Measurements from ENCODE around the gene FNDC3B.
"Not testable (repeated sequence)": the region's sequence is repeated elsewhere in the genome, so short reads cannot be mapped to it uniquely, and the experiment has no call there.

The FNDC3B gene

GRCh38 chr3:172042663-172043179 is 3.3 kb downstream of the FNDC3B start:
- H3K79me1 ChIP-seq (ENCODE audit: low read depth, low read length); H3K27me3 ChIP-seq (ENCODE audit: control insufficient read depth in 3 of 3, insufficient read depth in 3 of 3, low read depth in 1 of 3, low read length in 3 of 3); H3K9ac ChIP-seq (ENCODE audit: low read depth, low read length, poor library complexity); H2BK12ac ChIP-seq (ENCODE audit: low read length); H3K4ac ChIP-seq (ENCODE audit: low read length); H3K23ac ChIP-seq (ENCODE audit: low read depth, low read length, poor library complexity); DNase-seq (ENCODE audit: low spot score); H4K8ac ChIP-seq (ENCODE audit: low read depth, low read length); H2BK120ac ChIP-seq (ENCODE audit: low read depth, low read length); H2BK15ac ChIP-seq (ENCODE audit: low read length); H3K4me2 ChIP-seq (ENCODE audit: insufficient read depth, low read length, poor library complexity, severe bottlenecking); H4K91ac ChIP-seq (ENCODE audit: low read depth, low read length, poor library complexity); H3K4me3 ChIP-seq (ENCODE audit: low read length in 2 of 2); H2BK5ac ChIP-seq (ENCODE audit: low read length); H3K27ac ChIP-seq (replicated peaks; ENCODE audit: low read length); H2AFZ ChIP-seq (ENCODE audit: low read length); H2AK5ac ChIP-seq (ENCODE audit: low read depth, low read length); H3K9me3 ChIP-seq (replicated peaks in 1 of 2; ENCODE audit: control insufficient read depth in 2 of 2, insufficient read depth in 1 of 2, low read depth in 1 of 2, low read length in 2 of 2); H3K14ac ChIP-seq (ENCODE audit: low read length); H3K18ac ChIP-seq (ENCODE audit: low read length): not testable (repeated sequence)
- Histone ChIP-seq H3K4me1 (ENCODE audit: control insufficient read depth in 2 of 2, insufficient read depth in 1 of 2, low read depth in 1 of 2, low read length in 2 of 2) (peaks cover 6 to 11% of the 10 kb centered on the region in 2 donors), H3K36me3 (replicated peaks in 1 of 2; ENCODE audit: control insufficient read depth in 2 of 2, insufficient read depth in 2 of 2, low read length in 2 of 2) (peaks cover 0 to 30% of the 10 kb centered on the region in 2 donors)
- no CpG with 5 or more reads among the region's 21 CpGs for WGBS, 2 donors (ENCODE audit: extremely low coverage in 2 of 2, insufficient read length in 2 of 2, insufficient replicate concordance in 1 of 2)

GRCh38 chr3:172043233-172043632 is 3.9 kb downstream of the FNDC3B start:
- H2AFZ ChIP-seq (ENCODE audit: low read length), result no peak overlapping the region
- no peak overlapping the region for H3K14ac ChIP-seq (ENCODE audit: low read length)
- no peak overlapping the region for H3K4me3 ChIP-seq (ENCODE audit: low read length in 2 of 2)
- WGBS, 2 donors (ENCODE audit: extremely low coverage in 2 of 2, insufficient read length in 2 of 2, insufficient replicate concordance in 1 of 2), result no CpG with 5 or more reads among the region's 5 CpGs
- H3K79me1 ChIP-seq (ENCODE audit: low read depth, low read length), result peaks cover 8% of the 10 kb centered on the region
- no peaks in the 10 kb centered on the region for H3K9me3 ChIP-seq (replicated peaks in 1 of 2; ENCODE audit: control insufficient read depth in 2 of 2, insufficient read depth in 1 of 2, low read depth in 1 of 2, low read length in 2 of 2)
- no peaks in the 10 kb centered on the region for H3K27me3 ChIP-seq (ENCODE audit: control insufficient read depth in 3 of 3, insufficient read depth in 3 of 3, low read depth in 1 of 3, low read length in 3 of 3)
- H4K91ac ChIP-seq (ENCODE audit: low read depth, low read length, poor library complexity), result no peak overlapping the region
- H3K4me1 ChIP-seq (ENCODE audit: control insufficient read depth in 2 of 2, insufficient read depth in 1 of 2, low read depth in 1 of 2, low read length in 2 of 2), result peaks cover 6 to 11% of the 10 kb centered on the region in 2 donors
- no peak overlapping the region for H2BK12ac ChIP-seq (ENCODE audit: low read length)
- no peak overlapping the region for H2BK5ac ChIP-seq (ENCODE audit: low read length)
- no peak overlapping the region for H3K4me2 ChIP-seq (ENCODE audit: insufficient read depth, low read length, poor library complexity, severe bottlenecking)
- H2BK120ac ChIP-seq (ENCODE audit: low read depth, low read length), result no peak overlapping the region
- H3K18ac ChIP-seq (ENCODE audit: low read length), result no peak overlapping the region
- H3K36me3 ChIP-seq (replicated peaks in 1 of 2; ENCODE audit: control insufficient read depth in 2 of 2, insufficient read depth in 2 of 2, low read length in 2 of 2), result peaks cover 0 to 35% of the 10 kb centered on the region in 2 donors
- H2BK15ac ChIP-seq (ENCODE audit: low read length), result no peak overlapping the region
- no peak overlapping the region for H3K9ac ChIP-seq (ENCODE audit: low read depth, low read length, poor library complexity)
- DNase-seq (ENCODE audit: low spot score), result no peak
- H4K8ac ChIP-seq (ENCODE audit: low read depth, low read length), result no peak overlapping the region
- no peak overlapping the region for H2AK5ac ChIP-seq (ENCODE audit: low read depth, low read length)
- H3K4ac ChIP-seq (ENCODE audit: low read length), result no peak overlapping the region
- no peak overlapping the region for H3K23ac ChIP-seq (ENCODE audit: low read depth, low read length, poor library complexity)
- H3K27ac ChIP-seq (replicated peaks; ENCODE audit: low read length), result no peak overlapping the region

GRCh38 chr3:172043766-172044165 is 4.4 kb downstream of the FNDC3B start:
- Histone ChIP-seq H3K4me3 (ENCODE audit: low read length in 2 of 2) (no peak overlapping the region), H3K14ac (ENCODE audit: low read length) (no peak overlapping the region), H3K36me3 (replicated peaks in 1 of 2; ENCODE audit: control insufficient read depth in 2 of 2, insufficient read depth in 2 of 2, low read length in 2 of 2) (peaks cover 0 to 40% of the 10 kb centered on the region in 2 donors), H3K4me2 (ENCODE audit: insufficient read depth, low read length, poor library complexity, severe bottlenecking) (no peak overlapping the region), H4K91ac (ENCODE audit: low read depth, low read length, poor library complexity) (no peak overlapping the region), H2BK5ac (ENCODE audit: low read length) (no peak overlapping the region), H4K8ac (ENCODE audit: low read depth, low read length) (no peak overlapping the region), H3K9me3 (replicated peaks in 1 of 2; ENCODE audit: control insufficient read depth in 2 of 2, insufficient read depth in 1 of 2, low read depth in 1 of 2, low read length in 2 of 2) (peaks cover 0 to 3% of the 10 kb centered on the region in 2 donors), H3K79me1 (ENCODE audit: low read depth, low read length) (peaks cover 8% of the 10 kb centered on the region), H2AFZ (ENCODE audit: low read length) (no peak overlapping the region), H3K18ac (ENCODE audit: low read length) (no peak overlapping the region), H2BK15ac (ENCODE audit: low read length) (no peak overlapping the region), H2AK5ac (ENCODE audit: low read depth, low read length) (no peak overlapping the region), H3K27ac (replicated peaks; ENCODE audit: low read length) (no peak overlapping the region), H3K4me1 (ENCODE audit: control insufficient read depth in 2 of 2, insufficient read depth in 1 of 2, low read depth in 1 of 2, low read length in 2 of 2) (peaks cover 5 to 8% of the 10 kb centered on the region in 2 donors), H3K27me3 (ENCODE audit: control insufficient read depth in 3 of 3, insufficient read depth in 3 of 3, low read depth in 1 of 3, low read length in 3 of 3) (no peaks in the 10 kb centered on the region), H2BK12ac (ENCODE audit: low read length) (no peak overlapping the region), H3K4ac (ENCODE audit: low read length) (no peak overlapping the region), H2BK120ac (ENCODE audit: low read depth, low read length) (no peak overlapping the region), H3K23ac (ENCODE audit: low read depth, low read length, poor library complexity) (no peak overlapping the region), H3K9ac (ENCODE audit: low read depth, low read length, poor library complexity) (no peak overlapping the region)
- WGBS, 2 donors (ENCODE audit: extremely low coverage in 2 of 2, insufficient read length in 2 of 2, insufficient replicate concordance in 1 of 2), result no CpG with 5 or more reads among the region's 5 CpGs
- no peak for DNase-seq (ENCODE audit: low spot score)

GRCh38 chr3:172044833-172045585 is 5.6 kb downstream of the FNDC3B start:
- Histone ChIP-seq H3K36me3 (replicated peaks in 1 of 2; ENCODE audit: control insufficient read depth in 2 of 2, insufficient read depth in 2 of 2, low read length in 2 of 2) (peaks cover 0 to 50% of the 10 kb centered on the region in 2 donors), H2BK5ac (ENCODE audit: low read length) (no peak overlapping the region), H2BK12ac (ENCODE audit: low read length) (no peak overlapping the region), H3K4me1 (ENCODE audit: control insufficient read depth in 2 of 2, insufficient read depth in 1 of 2, low read depth in 1 of 2, low read length in 2 of 2) (peaks cover 5 to 8% of the 10 kb centered on the region in 2 donors), H3K79me1 (ENCODE audit: low read depth, low read length) (peaks cover 6% of the 10 kb centered on the region), H3K27ac (replicated peaks; ENCODE audit: low read length) (no peak overlapping the region), H3K4me3 (ENCODE audit: low read length in 2 of 2) (no peak overlapping the region), H2BK15ac (ENCODE audit: low read length) (no peak overlapping the region), H3K18ac (ENCODE audit: low read length) (no peak overlapping the region), H2BK120ac (ENCODE audit: low read depth, low read length) (no peak overlapping the region), H2AK5ac (ENCODE audit: low read depth, low read length) (no peak overlapping the region), H3K27me3 (ENCODE audit: control insufficient read depth in 3 of 3, insufficient read depth in 3 of 3, low read depth in 1 of 3, low read length in 3 of 3) (no peaks in the 10 kb centered on the region), H4K91ac (ENCODE audit: low read depth, low read length, poor library complexity) (no peak overlapping the region), H3K9ac (ENCODE audit: low read depth, low read length, poor library complexity) (no peak overlapping the region), H2AFZ (ENCODE audit: low read length) (no peak overlapping the region), H3K9me3 (replicated peaks in 1 of 2; ENCODE audit: control insufficient read depth in 2 of 2, insufficient read depth in 1 of 2, low read depth in 1 of 2, low read length in 2 of 2) (peaks cover 0 to 3% of the 10 kb centered on the region in 2 donors), H3K14ac (ENCODE audit: low read length) (no peak overlapping the region), H3K4me2 (ENCODE audit: insufficient read depth, low read length, poor library complexity, severe bottlenecking) (no peak overlapping the region), H3K4ac (ENCODE audit: low read length) (no peak overlapping the region), H3K23ac (ENCODE audit: low read depth, low read length, poor library complexity) (no peak overlapping the region), H4K8ac (ENCODE audit: low read depth, low read length) (no peak overlapping the region)
- WGBS, 2 donors (ENCODE audit: extremely low coverage in 2 of 2, insufficient read length in 2 of 2, insufficient replicate concordance in 1 of 2), result no CpG with 5 or more reads among the region's 4 CpGs
- DNase-seq (ENCODE audit: low spot score), result no peak
